ENCODE measurements around the gene CAP1.

Gene CAP1

DNA sequence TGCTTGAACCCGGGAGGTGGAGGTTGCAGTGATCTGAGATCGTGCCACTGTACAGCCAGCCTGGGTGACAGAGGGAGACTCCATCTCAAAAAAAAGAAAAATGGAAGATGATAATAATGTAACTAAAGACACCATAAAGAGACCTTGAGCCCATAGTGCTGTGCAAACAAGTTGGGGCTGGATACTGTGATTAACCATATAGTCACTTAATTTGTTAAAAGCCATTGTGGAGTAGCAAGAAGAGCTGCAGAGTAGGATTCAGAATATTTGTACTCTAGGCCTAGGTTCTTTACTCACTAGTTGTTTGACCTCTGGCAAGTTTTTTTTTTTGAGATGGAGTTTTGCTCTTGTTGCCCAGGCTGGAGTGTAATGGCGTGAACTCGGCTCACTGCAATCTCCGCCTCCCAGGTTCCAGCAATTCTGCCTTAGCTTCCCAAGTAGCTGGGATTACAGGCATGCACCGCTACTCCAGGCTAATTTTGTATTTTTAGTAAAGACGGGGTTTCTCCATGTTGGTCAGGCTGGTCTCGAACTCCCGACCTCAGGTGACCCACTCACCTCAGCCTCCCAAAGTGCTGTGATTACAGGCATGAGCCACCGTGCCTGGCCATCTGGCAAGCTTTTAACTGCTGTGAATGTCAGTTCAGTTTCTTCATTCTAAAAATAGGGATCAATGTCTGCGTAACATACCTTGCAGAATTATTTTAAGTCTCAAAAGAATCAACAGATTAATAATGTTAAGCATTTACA is 12.8 kb downstream of the CAP1 start:
- peaks cover 9% of the 10 kb centered on the region for H3K36me3 Mint-ChIP-seq (ENCODE audit: low read depth)
- TF ChIP-seq, protein P1, sequence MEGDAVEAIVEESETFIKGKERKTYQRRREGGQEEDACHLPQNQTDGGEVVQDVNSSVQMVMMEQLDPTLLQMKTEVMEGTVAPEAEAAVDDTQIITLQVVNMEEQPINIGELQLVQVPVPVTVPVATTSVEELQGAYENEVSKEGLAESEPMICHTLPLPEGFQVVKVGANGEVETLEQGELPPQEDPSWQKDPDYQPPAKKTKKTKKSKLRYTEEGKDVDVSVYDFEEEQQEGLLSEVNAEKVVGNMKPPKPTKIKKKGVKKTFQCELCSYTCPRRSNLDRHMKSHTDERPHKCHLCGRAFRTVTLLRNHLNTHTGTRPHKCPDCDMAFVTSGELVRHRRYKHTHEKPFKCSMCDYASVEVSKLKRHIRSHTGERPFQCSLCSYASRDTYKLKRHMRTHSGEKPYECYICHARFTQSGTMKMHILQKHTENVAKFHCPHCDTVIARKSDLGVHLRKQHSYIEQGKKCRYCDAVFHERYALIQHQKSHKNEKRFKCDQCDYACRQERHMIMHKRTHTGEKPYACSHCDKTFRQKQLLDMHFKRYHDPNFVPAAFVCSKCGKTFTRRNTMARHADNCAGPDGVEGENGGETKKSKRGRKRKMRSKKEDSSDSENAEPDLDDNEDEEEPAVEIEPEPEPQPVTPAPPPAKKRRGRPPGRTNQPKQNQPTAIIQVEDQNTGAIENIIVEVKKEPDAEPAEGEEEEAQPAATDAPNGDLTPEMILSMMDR (IDR thresholded peaks at IDR 0.05), result no peak
- no peak overlapping the region for H3K4me3 Mint-ChIP-seq
- H3K27me3 Mint-ChIP-seq (ENCODE audit: low read depth, poor library complexity), result no peaks in the 10 kb centered on the region
- DNase-seq, result no peak
- no peaks in the 10 kb centered on the region for H3K4me1 Mint-ChIP-seq
- H3K27ac Mint-ChIP-seq, result no peak overlapping the region
- no peaks in the 10 kb centered on the region for H3K9me3 Mint-ChIP-seq

DNA sequence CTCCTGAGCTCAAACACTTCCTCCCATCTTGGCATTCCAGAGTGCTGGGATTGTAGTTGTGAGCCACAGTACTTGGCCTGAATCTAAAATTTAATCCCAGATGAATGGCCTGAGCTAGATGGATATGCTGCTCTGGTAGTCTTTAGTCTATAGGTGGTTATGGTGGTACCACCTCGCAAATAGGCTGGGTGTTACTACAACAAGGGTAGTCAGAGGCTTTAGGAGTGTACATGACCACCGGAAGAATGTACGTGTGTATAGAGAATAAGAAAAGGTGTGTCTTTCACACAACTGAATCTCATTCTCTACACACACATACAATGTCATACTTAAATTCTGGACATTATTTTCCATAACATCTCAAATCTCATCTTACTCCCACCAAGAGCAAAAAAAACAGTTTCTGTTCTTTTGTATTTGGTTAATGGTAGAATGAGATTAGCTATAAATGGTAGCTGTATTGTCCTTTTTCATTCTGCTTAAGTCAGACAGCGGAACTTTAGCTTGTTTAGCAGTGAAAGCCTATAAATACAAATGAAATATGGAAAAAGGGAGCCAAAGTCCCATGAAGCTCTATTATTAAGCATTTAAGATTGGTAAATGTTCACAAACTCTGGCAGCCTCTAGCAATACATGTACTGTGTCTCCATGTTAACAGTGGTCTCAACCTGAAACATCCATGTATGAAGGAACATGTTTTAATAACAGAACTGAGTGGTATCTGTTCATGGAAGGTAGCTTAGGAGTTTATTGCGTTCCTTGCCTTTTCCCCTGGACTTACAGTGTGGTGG is 16.2 kb downstream of the CAP1 start:
- no peak overlapping the region for H3K27ac Mint-ChIP-seq
- H3K4me3 Mint-ChIP-seq, result no peak overlapping the region
- H3K4me1 Mint-ChIP-seq, result no peaks in the 10 kb centered on the region
- TF ChIP-seq, protein P1 (IDR thresholded peaks at IDR 0.05), result no peak
- H3K9me3 Mint-ChIP-seq, result no peaks in the 10 kb centered on the region
- H3K36me3 Mint-ChIP-seq (ENCODE audit: low read depth), result peaks cover 20% of the 10 kb centered on the region
- H3K27me3 Mint-ChIP-seq (ENCODE audit: low read depth, poor library complexity), result no peaks in the 10 kb centered on the region
- DNase-seq, result no peak

DNA sequence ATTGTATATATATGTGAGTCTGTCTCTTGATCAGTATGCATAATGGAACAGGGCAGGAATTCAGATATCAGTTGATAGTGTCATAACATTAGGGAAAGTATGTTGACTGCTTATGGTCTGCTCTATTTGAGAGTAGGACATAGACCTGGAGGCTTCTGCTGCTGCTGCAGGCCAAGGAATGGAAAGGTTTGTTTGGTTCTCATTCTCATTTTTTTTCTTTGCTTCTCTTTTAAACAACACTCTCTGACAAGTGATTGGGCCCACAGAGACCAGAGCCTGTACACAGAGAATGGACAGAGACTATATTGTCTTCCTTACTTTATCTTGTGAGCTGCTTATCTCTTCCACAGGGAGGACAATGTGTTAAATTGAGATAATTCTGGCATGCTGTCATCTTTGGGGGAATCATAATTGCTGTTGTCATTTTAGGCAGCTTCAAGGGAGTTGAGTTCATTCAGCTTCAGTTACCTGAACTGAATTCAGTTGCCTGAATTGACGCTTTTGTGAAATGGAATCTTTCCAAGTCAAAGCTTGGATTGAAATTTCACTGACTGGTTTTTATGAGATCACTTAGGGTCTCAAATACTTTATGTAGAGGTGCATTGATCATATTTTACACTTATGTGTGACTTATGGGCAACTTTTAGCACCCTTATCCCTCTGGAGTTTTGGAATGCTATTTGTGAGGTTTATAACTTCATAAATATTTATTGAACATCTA is 16.9 kb downstream of the CAP1 start:
- H3K27ac Mint-ChIP-seq, result no peak overlapping the region
- no peak for DNase-seq

DNA sequence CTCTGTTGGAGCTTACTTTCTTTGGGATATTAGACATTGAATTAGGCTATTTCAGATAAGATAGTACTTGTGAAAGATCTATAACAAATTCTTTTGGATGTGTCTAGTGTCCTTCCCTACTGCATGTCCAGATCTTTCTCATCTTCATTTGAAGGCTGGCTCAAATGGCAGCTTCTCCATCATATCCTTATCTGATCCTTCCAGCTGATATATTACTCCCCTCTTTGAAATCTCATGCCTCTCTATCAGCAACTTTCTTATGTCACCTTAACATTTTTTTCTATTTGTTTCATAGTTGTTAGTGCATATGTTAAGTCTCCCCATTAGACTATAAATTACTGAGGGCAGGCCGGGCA is 17.5 kb downstream of the CAP1 start:
- no peaks in the 10 kb centered on the region for H3K4me1 Mint-ChIP-seq
- no peaks in the 10 kb centered on the region for H3K27me3 Mint-ChIP-seq (ENCODE audit: low read depth, poor library complexity)
- peaks cover 25% of the 10 kb centered on the region for H3K36me3 Mint-ChIP-seq (ENCODE audit: low read depth)
- H3K4me3 Mint-ChIP-seq, result no peak overlapping the region
- H3K27ac Mint-ChIP-seq, result no peak overlapping the region
- TF ChIP-seq, protein P1 (IDR thresholded peaks at IDR 0.05), result no peak
- no peak for DNase-seq
- H3K9me3 Mint-ChIP-seq, result no peaks in the 10 kb centered on the region

More for the DNA sequence above, 16.9 kb downstream of the CAP1 start:
- Mint-ChIP-seq H3K27me3 (ENCODE audit: low read depth, poor library complexity) (no peaks in the 10 kb centered on the region), H3K36me3 (ENCODE audit: low read depth) (peaks cover 25% of the 10 kb centered on the region), H3K4me3 (no peak overlapping the region), H3K9me3 (no peaks in the 10 kb centered on the region), H3K4me1 (no peaks in the 10 kb centered on the region)
- TF ChIP-seq, protein P1 (IDR thresholded peaks at IDR 0.05), result no peak

DNA sequence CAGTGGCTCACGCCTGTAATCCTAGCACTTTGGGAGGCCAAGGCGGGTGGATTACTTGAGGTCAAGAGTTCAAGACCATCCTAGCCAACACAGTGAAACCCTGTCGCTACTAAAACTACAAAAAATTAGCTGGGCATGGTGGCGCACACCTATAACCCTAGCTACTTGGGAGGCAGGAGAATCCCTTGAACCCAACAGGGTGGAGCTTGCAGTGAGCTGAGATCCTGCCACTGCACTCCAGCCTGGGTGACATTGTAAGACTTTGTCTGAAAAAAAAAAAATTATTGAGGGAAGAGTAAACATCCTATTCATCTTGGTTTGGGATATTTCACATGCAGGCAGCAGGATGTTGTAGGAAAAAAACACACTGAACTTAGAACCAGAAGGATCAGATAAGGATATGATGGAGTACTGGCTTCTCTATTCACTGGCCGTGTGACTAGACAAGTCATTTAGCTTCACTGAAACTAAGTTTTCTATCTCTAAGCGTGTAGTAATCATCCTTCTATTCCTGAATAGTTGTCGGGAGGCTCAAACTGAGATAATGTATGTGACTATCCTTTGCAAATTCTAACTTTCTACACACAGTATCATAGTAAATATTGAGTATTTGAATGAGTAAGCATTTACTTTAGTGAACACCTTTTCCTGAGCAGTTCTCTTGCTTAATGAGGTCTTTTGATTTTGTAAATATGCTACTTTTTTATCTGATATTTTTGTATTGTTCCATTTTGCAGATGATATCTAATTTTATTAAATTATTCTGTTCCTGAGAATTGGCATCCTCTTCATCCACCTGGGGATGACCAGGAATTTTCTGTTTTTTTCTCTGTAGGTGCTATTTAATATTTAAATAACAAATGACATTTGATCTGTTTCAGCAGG is 18.2 kb downstream of the CAP1 start:
- Mint-ChIP-seq H3K27me3 (ENCODE audit: low read depth, poor library complexity) (no peaks in the 10 kb centered on the region), H3K4me1 (no peaks in the 10 kb centered on the region), H3K27ac (no peak overlapping the region), H3K36me3 (ENCODE audit: low read depth) (peaks cover 30% of the 10 kb centered on the region), H3K4me3 (no peak overlapping the region), H3K9me3 (no peaks in the 10 kb centered on the region)
- TF ChIP-seq, protein P1 (IDR thresholded peaks at IDR 0.05), result no peak
- no peak for DNase-seq

Measured in nephron progenitor cell (in vitro differentiated cells).